SK-N-SH (cell line): ENCODE measurements around the gene IFNL1. TPM values are rescaled to one million over a fixed set of nuclear protein-coding genes. Genes with fewer than 3 reads are reported as not detected.
A peak's percentile ranks its signal among the peaks of the same experiment; 100 is the strongest.

Experiments
- CTCF ChIA-PET: fragments of 300-600, 350-600 bp; formaldehyde crosslinking; extraction: SDS; loops from one replicate; lab custom pipeline; 2021; lab: Yijun Ruan, JAX
- POLR2A ChIA-PET: fragments of 350-600 bp; sonication (Branson Sonifier 250); formaldehyde crosslinking; extraction: SDS; loops from one replicate; lab custom pipeline; 2020; ENCODE audit warnings: antibody characterized with exemption, inconsistent platforms; lab: Yijun Ruan, JAX
- DNase-seq: peaks from one replicate; pipeline ENCODE4 v3.0.0; 2012
- H2AFZ ChIP-seq: fragments of 200-600 bp; sonication (generic); 2 replicates; pipeline ENCODE4 v1.8.1; 2016; ENCODE audit warnings: antibody characterized with exemption, mild to moderate bottlenecking, low read depth
- H3F3A ChIP-seq: fragments of 200-600 bp; sonication (generic); replicated peaks from 2 replicates; pipeline ENCODE3; 2016; ENCODE audit warnings: antibody characterized with exemption, mild to moderate bottlenecking; ENCODE audit not compliant: insufficient read depth
- H3K27ac ChIP-seq, 2 experiments: fragments of 200-500 bp in 1 of 2; fragments of 200-600 bp in 1 of 2; sonication (Bioruptor generic) in 1 of 2; sonication (generic), shearing (Covaris generic) in 1 of 2; 2 replicates each; pipeline versions ENCODE4 v1.5.1 to v1.6.1; 2014 to 2016; ENCODE audit warnings: low read depth in 2 of 2, inconsistent platforms in 1 of 2, low read length in 1 of 2, mild to moderate bottlenecking in 1 of 2, mixed read lengths in 1 of 2
- H3K27me3 ChIP-seq: fragments of 200-600 bp; sonication (generic), shearing (Covaris generic); 2 replicates; pipeline ENCODE4 v1.6.1; 2016; ENCODE audit warnings: mixed run types; ENCODE audit not compliant: insufficient read depth
- H3K36me3 ChIP-seq, 2 experiments: fragments of 200-500 bp in 1 of 2; fragments of 200-600 bp in 1 of 2; sonication (Bioruptor generic) in 1 of 2; sonication (generic) in 1 of 2; replicated peaks in 1 of 2; 2 replicates each; pipeline versions ENCODE3 to v1.5.1; 2014 to 2016; ENCODE audit warnings: low read length in 1 of 2, mild to moderate bottlenecking in 1 of 2; ENCODE audit not compliant: insufficient read depth in 2 of 2, control insufficient read depth in 1 of 2
- H3K4me1 ChIP-seq, 2 experiments: fragments of 200-500 bp in 1 of 2; fragments of 200-600 bp in 1 of 2; sonication (Bioruptor generic) in 1 of 2; sonication (generic), shearing (Covaris generic) in 1 of 2; 2 replicates each; pipeline versions ENCODE4 v1.5.1 to v1.6.1; 2014 to 2016; ENCODE audit warnings: low read depth in 1 of 2, low read length in 1 of 2, mixed run types in 1 of 2; ENCODE audit not compliant: insufficient read depth in 2 of 2, control insufficient read depth in 1 of 2
- H3K4me2 ChIP-seq: fragments of 200-600 bp; sonication (generic), shearing (Covaris generic); 2 replicates; pipeline ENCODE4 v1.6.1; 2017; ENCODE audit warnings: mixed run types
- H3K4me3 ChIP-seq, 2 experiments: fragments of 200-500 bp in 1 of 2; fragments of 200-600 bp in 1 of 2; sonication (Bioruptor generic) in 1 of 2; sonication (generic), shearing (Covaris generic) in 1 of 2; 2 replicates each; pipeline versions ENCODE4 v1.5.1 to v1.8.1; 2014 to 2016; ENCODE audit warnings: low read depth in 2 of 2, inconsistent platforms in 1 of 2, low read length in 1 of 2, mild to moderate bottlenecking in 1 of 2, mixed read lengths in 1 of 2, moderate library complexity in 1 of 2
- H3K79me2 ChIP-seq: fragments of 200-600 bp; sonication (generic); 2 replicates; pipeline ENCODE4 v1.8.1; 2017; ENCODE audit warnings: mild to moderate bottlenecking; ENCODE audit not compliant: insufficient read depth
- H3K9ac ChIP-seq: fragments of 200-600 bp; sonication (generic); 2 replicates; pipeline ENCODE4 v1.6.1; 2017; ENCODE audit warnings: mixed run types
- H3K9me2 ChIP-seq: fragments of 200-600 bp; sonication (generic); 2 replicates; pipeline ENCODE4 v1.6.1; 2017; ENCODE audit warnings: mixed run types
- H3K9me3 ChIP-seq: fragments of 200-600 bp; sonication (generic); 2 replicates; pipeline ENCODE4 v1.6.1; 2017; ENCODE audit warnings: mixed run types, mild to moderate bottlenecking, moderate library complexity
- H4K20me1 ChIP-seq: fragments of 200-600 bp; sonication (generic); 2 replicates; pipeline ENCODE4 v1.6.1; 2017; ENCODE audit warnings: mild to moderate bottlenecking, mixed run types; ENCODE audit not compliant: insufficient read depth
- CHD2 ChIP-seq: fragments of 150-350 bp; IDR thresholded peaks from 2 replicates; pipeline ENCODE4 v1.6.1; 2018; ENCODE audit warnings: low read length; ENCODE audit not compliant: partially characterized antibody
- ELF1 ChIP-seq: IDR thresholded peaks from 2 replicates; pipeline ENCODE4 v1.4.0; 2012
- FOSL2 ChIP-seq: IDR thresholded peaks from 2 replicates; pipeline ENCODE4 v1.4.0; 2012; ENCODE audit warnings: low read depth, mild to moderate bottlenecking, moderate library complexity, borderline replicate concordance
- FOXM1 ChIP-seq: IDR thresholded peaks from 2 replicates; pipeline ENCODE4 v1.4.0; 2012; ENCODE audit warnings: low read depth, mild to moderate bottlenecking
- JUND ChIP-seq: IDR thresholded peaks from 2 replicates; pipeline ENCODE4 v1.4.0; 2012
- MEF2A ChIP-seq: IDR thresholded peaks from 2 replicates; pipeline ENCODE4 v1.4.0; 2012; ENCODE audit warnings: low read depth, borderline replicate concordance
- MXI1 ChIP-seq: IDR thresholded peaks from 2 replicates; pipeline ENCODE4 v1.6.1; 2012; ENCODE audit warnings: mild to moderate bottlenecking, low read depth, low read length, improper control_type of control experiment
- NRF1 ChIP-seq: IDR thresholded peaks from 2 replicates; pipeline ENCODE4 v1.6.1; 2012; ENCODE audit warnings: low read depth, mild to moderate bottlenecking, low read length
- RAD21 ChIP-seq: IDR thresholded peaks from 2 replicates; pipeline ENCODE4 v1.6.1; 2012; ENCODE audit warnings: mild to moderate bottlenecking, low read length
- RFX5 ChIP-seq: IDR thresholded peaks from 2 replicates; pipeline ENCODE4 v1.6.1; 2012; ENCODE audit warnings: mild to moderate bottlenecking, improper control_type of control experiment, low read length
- SMC3 ChIP-seq: IDR thresholded peaks from 2 replicates; pipeline ENCODE4 v1.6.1; 2012; ENCODE audit warnings: low read depth, low read length, improper control_type of control experiment
- TAF1 ChIP-seq: IDR thresholded peaks from 2 replicates; pipeline ENCODE4 v1.6.1; 2012; ENCODE audit warnings: low read depth, mild to moderate bottlenecking, low read length, moderate library complexity, borderline replicate concordance
- TCF12 ChIP-seq: IDR thresholded peaks from 2 replicates; pipeline ENCODE4 v1.4.0; 2012
- TEAD4 ChIP-seq: IDR thresholded peaks from 2 replicates; pipeline ENCODE4 v1.4.0; 2012; ENCODE audit warnings: mild to moderate bottlenecking, borderline replicate concordance; ENCODE audit not compliant: insufficient read depth
- YY1 ChIP-seq: IDR thresholded peaks from 2 replicates; pipeline ENCODE4 v1.4.0; 2012; ENCODE audit warnings: low read depth, mild to moderate bottlenecking
- WGBS: methylation state at CpG from one replicate; pipeline ENCODE4 v1.1.6; 2017; ENCODE audit warnings: low lambda C conversion rate; 5-methylcytosine and 5-hydroxymethylcytosine counted together
- polyA plus RNA-seq, 3 experiments: library from polyadenylated mRNA; depleted of rRNA; stranded (reverse); fragments of >200 nt; gene quantifications; 2 replicates each; pipeline ENCODE4 v1.2.3, GENCODE V29; 2012
- TF ChIP-seq, protein P1 (sequence below): fragments of 150-350 bp; IDR thresholded peaks from 2 replicates; pipeline ENCODE4 v1.6.1; 2016; ENCODE audit warnings: mild to moderate bottlenecking, low read depth, low read length
- TF ChIP-seq, protein P2 (sequence below): IDR thresholded peaks from 2 replicates; pipeline ENCODE4 v1.4.0; 2012; ENCODE audit warnings: low read depth, borderline replicate concordance
- TF ChIP-seq, protein P3 (sequence below): IDR thresholded peaks from 2 replicates; pipeline ENCODE4 v1.6.1; 2012; ENCODE audit warnings: mild to moderate bottlenecking, low read depth, low read length, moderate library complexity
- TF ChIP-seq, protein P4 (sequence below): fragments of 150-350 bp; IDR thresholded peaks from 2 replicates; pipeline ENCODE4 v1.6.1; 2017; ENCODE audit warnings: antibody characterized with exemption, low read length, low read depth, borderline replicate concordance

The IFNL1 gene
- polyA plus RNA-seq, 1 of the 3 experiments (the other 2 are of a cell fraction), result not detected

DNA sequence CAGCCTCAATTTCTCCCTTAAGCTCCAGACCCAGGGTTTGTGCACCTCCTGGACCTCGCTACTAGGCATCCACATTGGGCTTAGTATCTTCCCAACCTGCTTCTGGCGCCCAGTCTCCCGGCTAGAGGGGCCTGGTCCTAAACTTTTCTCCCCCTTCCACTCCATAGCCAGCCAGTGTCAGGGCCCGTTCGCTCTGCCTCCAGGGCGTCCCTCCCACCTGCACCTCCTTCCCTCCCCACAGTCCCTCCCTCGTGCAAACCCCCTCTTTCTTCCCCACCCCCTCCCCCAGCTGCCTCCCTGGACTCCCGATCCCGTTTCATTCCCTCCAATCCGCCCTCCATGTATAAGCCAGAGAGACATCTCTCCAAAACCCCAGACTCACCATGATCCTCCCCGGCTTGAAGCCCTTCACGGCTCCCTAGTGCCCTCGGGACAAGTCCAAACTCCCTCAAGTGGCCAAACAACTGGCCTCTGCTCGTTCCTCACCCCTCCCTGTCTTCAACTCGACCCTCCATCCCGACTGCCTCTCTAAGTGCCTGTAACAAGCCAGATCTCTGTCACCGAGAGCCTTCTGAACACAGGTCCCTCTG lies 45.0 kb downstream of the IFNL1 start (continued):
- TF ChIP-seq MXI1 (no peak), NRF1 (no peak), TCF12 (no peak), YY1 (no peak), TAF1 (no peak), FOXM1 (no peak), RAD21 (no peak)
- TF ChIP-seq, protein P1, sequence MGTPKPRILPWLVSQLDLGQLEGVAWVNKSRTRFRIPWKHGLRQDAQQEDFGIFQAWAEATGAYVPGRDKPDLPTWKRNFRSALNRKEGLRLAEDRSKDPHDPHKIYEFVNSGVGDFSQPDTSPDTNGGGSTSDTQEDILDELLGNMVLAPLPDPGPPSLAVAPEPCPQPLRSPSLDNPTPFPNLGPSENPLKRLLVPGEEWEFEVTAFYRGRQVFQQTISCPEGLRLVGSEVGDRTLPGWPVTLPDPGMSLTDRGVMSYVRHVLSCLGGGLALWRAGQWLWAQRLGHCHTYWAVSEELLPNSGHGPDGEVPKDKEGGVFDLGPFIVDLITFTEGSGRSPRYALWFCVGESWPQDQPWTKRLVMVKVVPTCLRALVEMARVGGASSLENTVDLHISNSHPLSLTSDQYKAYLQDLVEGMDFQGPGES, result no peak
- TF ChIP-seq, protein P2, sequence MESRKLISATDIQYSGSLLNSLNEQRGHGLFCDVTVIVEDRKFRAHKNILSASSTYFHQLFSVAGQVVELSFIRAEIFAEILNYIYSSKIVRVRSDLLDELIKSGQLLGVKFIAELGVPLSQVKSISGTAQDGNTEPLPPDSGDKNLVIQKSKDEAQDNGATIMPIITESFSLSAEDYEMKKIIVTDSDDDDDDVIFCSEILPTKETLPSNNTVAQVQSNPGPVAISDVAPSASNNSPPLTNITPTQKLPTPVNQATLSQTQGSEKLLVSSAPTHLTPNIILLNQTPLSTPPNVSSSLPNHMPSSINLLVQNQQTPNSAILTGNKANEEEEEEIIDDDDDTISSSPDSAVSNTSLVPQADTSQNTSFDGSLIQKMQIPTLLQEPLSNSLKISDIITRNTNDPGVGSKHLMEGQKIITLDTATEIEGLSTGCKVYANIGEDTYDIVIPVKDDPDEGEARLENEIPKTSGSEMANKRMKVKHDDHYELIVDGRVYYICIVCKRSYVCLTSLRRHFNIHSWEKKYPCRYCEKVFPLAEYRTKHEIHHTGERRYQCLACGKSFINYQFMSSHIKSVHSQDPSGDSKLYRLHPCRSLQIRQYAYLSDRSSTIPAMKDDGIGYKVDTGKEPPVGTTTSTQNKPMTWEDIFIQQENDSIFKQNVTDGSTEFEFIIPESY, result no peak

DNA sequence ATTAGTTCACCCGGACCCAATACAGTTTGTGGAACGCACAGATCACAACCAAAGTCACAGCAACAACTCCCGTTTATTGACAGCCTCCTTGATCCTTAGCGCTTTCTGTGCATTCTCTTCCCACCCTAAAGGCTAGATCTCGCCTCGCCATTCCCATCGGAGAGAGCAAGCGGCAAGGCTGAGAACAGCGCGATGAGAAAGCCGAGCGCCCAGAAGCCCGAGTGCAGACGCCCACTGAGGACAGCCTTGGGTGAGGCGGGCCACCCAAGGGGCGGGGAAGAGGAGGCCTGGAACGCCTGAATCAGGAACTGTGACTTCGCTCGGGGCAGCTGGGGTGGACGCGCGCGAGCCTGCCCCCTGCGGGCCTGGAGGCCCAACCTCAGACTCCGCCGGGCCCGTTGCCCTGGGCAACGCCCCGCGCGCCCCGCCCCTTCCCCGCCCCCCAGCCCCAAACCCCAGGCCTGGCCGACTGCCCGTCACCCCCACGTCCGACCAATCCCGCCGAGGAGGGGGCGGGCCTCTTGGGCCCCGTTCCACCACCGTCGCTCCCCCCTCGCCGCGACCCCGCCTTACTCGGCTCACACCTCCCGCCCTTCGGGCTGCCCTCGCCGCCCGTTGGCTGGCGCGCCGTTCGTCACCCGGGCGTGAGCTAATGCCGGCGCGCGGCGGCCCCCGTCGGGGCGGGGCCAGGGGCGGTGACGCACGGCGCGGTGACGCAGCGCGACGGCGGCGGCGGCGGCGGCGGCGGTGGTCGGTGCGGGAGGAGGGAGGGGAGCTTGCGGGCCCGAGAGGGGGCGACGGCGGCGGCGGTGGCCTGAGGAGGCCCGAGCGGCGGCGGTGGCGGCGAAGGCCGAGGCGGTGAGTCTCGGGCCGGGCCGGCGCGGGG lies 45.8 kb downstream of the IFNL1 start, which contains the start of gene SAMD4B:
Gene SAMD4B (plus strand): TSS at position 703 of the 886 bp plus-strand sequence. CDS start 14,473 bp downstream, outside the sequence.
- 0% methylated on average over 13 of the region's 105 CpGs for WGBS
- ChIA-PET CTCF (interaction anchor here (0.6 to 2.7 kb wide), 10 partner anchors 11 to 220 kb away, joined by 3 to 10 read pairs (median 4); no protein-coding TSS in a partner anchor), POLR2A (interaction anchor here (1.0 to 1.4 kb wide), 3 partner anchors 20 to 94 kb away, joined by 3 to 6 read pairs (median 4); partner anchors contain the start of gene RPS16)
- peaks cover 11 to 17% of the 10 kb centered on the region in 2 experiments for H3K36me3 ChIP-seq
- peak within 1 kb of the TSS; percentile 93 for H3K9ac ChIP-seq
- peaks cover 45% of the 10 kb centered on the region for H3K79me2 ChIP-seq
- H3K9me3 ChIP-seq, result no peaks in the 10 kb centered on the region
- peaks cover 0 to 15% of the 10 kb centered on the region in 2 experiments; a peak in 3 of 4 replicates for H3K4me1 ChIP-seq
- H3K4me2 ChIP-seq, result peak within 1 kb of the TSS; percentile 78
- no peaks in the 10 kb centered on the region for H3K27me3 ChIP-seq
- peaks cover 29% of the 10 kb centered on the region for H4K20me1 ChIP-seq
- peaks cover 10% of the 10 kb centered on the region for H3F3A ChIP-seq
- H3K4me3 ChIP-seq, result peak within 1 kb of the TSS; percentile 76 to 89
- H3K9me2 ChIP-seq, result no peaks in the 10 kb centered on the region
- peak within 1 kb of the TSS; percentile 90 for H2AFZ ChIP-seq
- DNase-seq, result peak; percentile 99
- H3K27ac ChIP-seq, result peak within 1 kb of the TSS; percentile 77 to 83
- TF ChIP-seq, protein P3, sequence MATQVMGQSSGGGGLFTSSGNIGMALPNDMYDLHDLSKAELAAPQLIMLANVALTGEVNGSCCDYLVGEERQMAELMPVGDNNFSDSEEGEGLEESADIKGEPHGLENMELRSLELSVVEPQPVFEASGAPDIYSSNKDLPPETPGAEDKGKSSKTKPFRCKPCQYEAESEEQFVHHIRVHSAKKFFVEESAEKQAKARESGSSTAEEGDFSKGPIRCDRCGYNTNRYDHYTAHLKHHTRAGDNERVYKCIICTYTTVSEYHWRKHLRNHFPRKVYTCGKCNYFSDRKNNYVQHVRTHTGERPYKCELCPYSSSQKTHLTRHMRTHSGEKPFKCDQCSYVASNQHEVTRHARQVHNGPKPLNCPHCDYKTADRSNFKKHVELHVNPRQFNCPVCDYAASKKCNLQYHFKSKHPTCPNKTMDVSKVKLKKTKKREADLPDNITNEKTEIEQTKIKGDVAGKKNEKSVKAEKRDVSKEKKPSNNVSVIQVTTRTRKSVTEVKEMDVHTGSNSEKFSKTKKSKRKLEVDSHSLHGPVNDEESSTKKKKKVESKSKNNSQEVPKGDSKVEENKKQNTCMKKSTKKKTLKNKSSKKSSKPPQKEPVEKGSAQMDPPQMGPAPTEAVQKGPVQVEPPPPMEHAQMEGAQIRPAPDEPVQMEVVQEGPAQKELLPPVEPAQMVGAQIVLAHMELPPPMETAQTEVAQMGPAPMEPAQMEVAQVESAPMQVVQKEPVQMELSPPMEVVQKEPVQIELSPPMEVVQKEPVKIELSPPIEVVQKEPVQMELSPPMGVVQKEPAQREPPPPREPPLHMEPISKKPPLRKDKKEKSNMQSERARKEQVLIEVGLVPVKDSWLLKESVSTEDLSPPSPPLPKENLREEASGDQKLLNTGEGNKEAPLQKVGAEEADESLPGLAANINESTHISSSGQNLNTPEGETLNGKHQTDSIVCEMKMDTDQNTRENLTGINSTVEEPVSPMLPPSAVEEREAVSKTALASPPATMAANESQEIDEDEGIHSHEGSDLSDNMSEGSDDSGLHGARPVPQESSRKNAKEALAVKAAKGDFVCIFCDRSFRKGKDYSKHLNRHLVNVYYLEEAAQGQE, result peak; percentile 20; the same call in 1 of the 2 replicates
- TF ChIP-seq RFX5, result peak; percentile 38
- TF ChIP-seq TEAD4, result no peak
- peak; percentile 70 for TF ChIP-seq CHD2
- TF ChIP-seq, protein P4, sequence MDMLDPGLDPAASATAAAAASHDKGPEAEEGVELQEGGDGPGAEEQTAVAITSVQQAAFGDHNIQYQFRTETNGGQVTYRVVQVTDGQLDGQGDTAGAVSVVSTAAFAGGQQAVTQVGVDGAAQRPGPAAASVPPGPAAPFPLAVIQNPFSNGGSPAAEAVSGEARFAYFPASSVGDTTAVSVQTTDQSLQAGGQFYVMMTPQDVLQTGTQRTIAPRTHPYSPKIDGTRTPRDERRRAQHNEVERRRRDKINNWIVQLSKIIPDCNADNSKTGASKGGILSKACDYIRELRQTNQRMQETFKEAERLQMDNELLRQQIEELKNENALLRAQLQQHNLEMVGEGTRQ, result peak; percentile 63; the same call in 1 of the 2 replicates
- TF ChIP-seq, protein P1, result no peak
- no peak for TF ChIP-seq FOSL2
- no peak for TF ChIP-seq MEF2A
- TF ChIP-seq SMC3, result peak; percentile 59
- peak; percentile 84 for TF ChIP-seq ELF1
- TF ChIP-seq TAF1, result peak; percentile 84
- TF ChIP-seq JUND, result no peak
